K562 (cell line): ENCODE measurements around the gene MAD2L1BP.

ENCODE experiments used
- GABPA ChIP-seq: fragments of 200-800 bp; sonication (Bioruptor generic); conservative IDR thresholded peaks from 2 replicates; pipeline ENCODE4 v1.6.1; 2016; ENCODE audit warnings: low read depth, missing genetic modification characterization, missing compliant biosample characterization
- HMG20B ChIP-seq: fragments of 250-450 bp; sonication (Bioruptor Pico); IDR thresholded peaks from 2 replicates; pipeline ENCODE4 v1.5.0; 2021; ENCODE audit warnings: mild to moderate bottlenecking
- IRF1 ChIP-seq: sonication (generic); formaldehyde crosslinking; IDR thresholded peaks from 2 replicates; pipeline ENCODE4 v1.8.0; 2022; ENCODE audit warnings: missing genetic modification reagents, mild to moderate bottlenecking, borderline replicate concordance
- MEF2D ChIP-seq: conservative IDR thresholded peaks from 2 replicates; pipeline ENCODE4 v1.6.1; 2016; ENCODE audit warnings: low read depth, missing genetic modification characterization, missing compliant biosample characterization
- MYBL2 ChIP-seq, 2 experiments: fragments of 450-650 bp in 1 of 2; sonication (generic) in 1 of 2; formaldehyde crosslinking in 1 of 2; IDR thresholded peaks; 2 replicates each; pipeline versions ENCODE4 v1.6.1 to v1.8.1; 2017 to 2022; ENCODE audit warnings: borderline replicate concordance in 1 of 2, inconsistent platforms in 1 of 2, low read depth in 1 of 2, mild to moderate bottlenecking in 1 of 2, missing genetic modification reagents in 1 of 2, moderate library complexity in 1 of 2
- PTTG1 ChIP-seq: fragments of 450-650 bp; IDR thresholded peaks from 2 replicates; pipeline ENCODE4 v1.6.1; 2016; ENCODE audit warnings: low read depth, mild to moderate bottlenecking, missing genetic modification characterization, missing compliant biosample characterization
- SMAD3 ChIP-seq: fragments of 450-650 bp; formaldehyde crosslinking; conservative IDR thresholded peaks from 2 replicates; pipeline ENCODE4 v1.4.0; 2020; ENCODE audit warnings: mild to moderate bottlenecking
- TF ChIP-seq, protein P1 (sequence below): IDR thresholded peaks from 2 replicates; pipeline ENCODE4 v1.6.1; 2011; ENCODE audit warnings: borderline replicate concordance, low read depth, mild to moderate bottlenecking, moderate library complexity, low read length; ENCODE audit not compliant: insufficient read depth, poor library complexity, severe bottlenecking

- TF ChIP-seq MEF2D (tag), result no peak
- TF ChIP-seq SMAD3 (CRISPR knock-in tag), result no peak
- no peak for TF ChIP-seq MYBL2 (IDR thresholded peaks at IDR 0.05; ENCODE audit: low read depth)
- TF ChIP-seq MYBL2 (CRISPR knock-in tag; IDR thresholded peaks at IDR 0.05; ENCODE audit: borderline replicate concordance), result no peak
- TF ChIP-seq, protein P1, sequence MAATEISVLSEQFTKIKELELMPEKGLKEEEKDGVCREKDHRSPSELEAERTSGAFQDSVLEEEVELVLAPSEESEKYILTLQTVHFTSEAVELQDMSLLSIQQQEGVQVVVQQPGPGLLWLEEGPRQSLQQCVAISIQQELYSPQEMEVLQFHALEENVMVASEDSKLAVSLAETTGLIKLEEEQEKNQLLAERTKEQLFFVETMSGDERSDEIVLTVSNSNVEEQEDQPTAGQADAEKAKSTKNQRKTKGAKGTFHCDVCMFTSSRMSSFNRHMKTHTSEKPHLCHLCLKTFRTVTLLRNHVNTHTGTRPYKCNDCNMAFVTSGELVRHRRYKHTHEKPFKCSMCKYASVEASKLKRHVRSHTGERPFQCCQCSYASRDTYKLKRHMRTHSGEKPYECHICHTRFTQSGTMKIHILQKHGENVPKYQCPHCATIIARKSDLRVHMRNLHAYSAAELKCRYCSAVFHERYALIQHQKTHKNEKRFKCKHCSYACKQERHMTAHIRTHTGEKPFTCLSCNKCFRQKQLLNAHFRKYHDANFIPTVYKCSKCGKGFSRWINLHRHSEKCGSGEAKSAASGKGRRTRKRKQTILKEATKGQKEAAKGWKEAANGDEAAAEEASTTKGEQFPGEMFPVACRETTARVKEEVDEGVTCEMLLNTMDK, result no peak
- TF ChIP-seq PTTG1 (tag), result no peak
- no peak for TF ChIP-seq HMG20B (CRISPR knock-in tag)
- no peak for TF ChIP-seq IRF1
- TF ChIP-seq GABPA (tag), result no peak
Measured at GRCh38 chr6:43668151-43669028, 32.8 kb downstream of the MAD2L1BP start.
